ENCODE measurements around the gene PHF21A. TPM values are rescaled to one million over a fixed set of nuclear protein-coding genes. Genes with fewer than 3 reads are reported as not detected.

Gene PHF21A
- total RNA-seq, 4 donors from 2014 or later: 16.1 to 73.0 (median 22.1) TPM

DNA sequence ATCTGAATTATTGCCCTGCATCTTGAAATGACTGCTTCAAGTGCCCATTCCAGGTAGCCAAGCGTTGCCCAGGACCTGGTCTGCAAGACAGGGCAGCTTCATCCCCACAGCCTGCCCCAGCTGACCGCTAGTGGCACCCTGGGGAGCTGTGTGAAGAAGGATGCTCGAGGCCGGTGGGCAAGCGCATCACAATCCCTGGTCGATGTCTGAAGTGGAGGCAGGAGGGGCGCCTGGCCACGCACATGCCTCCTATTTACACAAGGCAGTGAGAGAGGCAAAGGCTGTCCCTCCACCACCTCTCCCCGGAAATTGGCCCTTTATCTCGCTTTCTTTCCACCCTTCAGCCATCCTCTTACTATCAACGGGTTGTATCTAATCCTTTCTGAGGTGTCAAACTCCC is 28.1 kb upstream of the PHF21A start:
- ATAC-seq (ENCODE audit: low FRiP score): no peak
- TF ChIP-seq, protein P1, sequence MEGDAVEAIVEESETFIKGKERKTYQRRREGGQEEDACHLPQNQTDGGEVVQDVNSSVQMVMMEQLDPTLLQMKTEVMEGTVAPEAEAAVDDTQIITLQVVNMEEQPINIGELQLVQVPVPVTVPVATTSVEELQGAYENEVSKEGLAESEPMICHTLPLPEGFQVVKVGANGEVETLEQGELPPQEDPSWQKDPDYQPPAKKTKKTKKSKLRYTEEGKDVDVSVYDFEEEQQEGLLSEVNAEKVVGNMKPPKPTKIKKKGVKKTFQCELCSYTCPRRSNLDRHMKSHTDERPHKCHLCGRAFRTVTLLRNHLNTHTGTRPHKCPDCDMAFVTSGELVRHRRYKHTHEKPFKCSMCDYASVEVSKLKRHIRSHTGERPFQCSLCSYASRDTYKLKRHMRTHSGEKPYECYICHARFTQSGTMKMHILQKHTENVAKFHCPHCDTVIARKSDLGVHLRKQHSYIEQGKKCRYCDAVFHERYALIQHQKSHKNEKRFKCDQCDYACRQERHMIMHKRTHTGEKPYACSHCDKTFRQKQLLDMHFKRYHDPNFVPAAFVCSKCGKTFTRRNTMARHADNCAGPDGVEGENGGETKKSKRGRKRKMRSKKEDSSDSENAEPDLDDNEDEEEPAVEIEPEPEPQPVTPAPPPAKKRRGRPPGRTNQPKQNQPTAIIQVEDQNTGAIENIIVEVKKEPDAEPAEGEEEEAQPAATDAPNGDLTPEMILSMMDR (IDR thresholded peaks at IDR 0.05): no peak
- DNase-seq (ENCODE audit: low spot score): no peak

DNA sequence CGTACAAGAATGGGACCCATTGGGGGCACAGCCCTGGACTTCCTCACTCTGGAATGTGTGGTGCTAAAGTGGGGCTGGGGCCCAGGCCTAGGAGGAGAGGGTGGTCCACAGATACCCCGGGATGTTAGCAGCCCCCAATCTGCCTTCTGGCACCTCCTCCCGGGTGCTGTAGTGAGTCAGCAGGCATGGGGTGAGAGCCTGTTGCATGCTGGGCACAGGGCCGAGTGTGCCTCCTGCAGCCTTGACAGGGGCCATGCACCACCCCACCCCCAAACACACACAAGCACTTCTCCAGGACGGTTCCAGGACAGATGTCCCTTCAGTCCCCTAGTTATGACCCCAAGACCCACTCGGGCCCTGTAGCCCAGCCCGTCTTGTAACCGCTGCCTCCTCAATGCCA is 23.5 kb upstream of the PHF21A start:
- no peak for ATAC-seq (ENCODE audit: low FRiP score)

DNA sequence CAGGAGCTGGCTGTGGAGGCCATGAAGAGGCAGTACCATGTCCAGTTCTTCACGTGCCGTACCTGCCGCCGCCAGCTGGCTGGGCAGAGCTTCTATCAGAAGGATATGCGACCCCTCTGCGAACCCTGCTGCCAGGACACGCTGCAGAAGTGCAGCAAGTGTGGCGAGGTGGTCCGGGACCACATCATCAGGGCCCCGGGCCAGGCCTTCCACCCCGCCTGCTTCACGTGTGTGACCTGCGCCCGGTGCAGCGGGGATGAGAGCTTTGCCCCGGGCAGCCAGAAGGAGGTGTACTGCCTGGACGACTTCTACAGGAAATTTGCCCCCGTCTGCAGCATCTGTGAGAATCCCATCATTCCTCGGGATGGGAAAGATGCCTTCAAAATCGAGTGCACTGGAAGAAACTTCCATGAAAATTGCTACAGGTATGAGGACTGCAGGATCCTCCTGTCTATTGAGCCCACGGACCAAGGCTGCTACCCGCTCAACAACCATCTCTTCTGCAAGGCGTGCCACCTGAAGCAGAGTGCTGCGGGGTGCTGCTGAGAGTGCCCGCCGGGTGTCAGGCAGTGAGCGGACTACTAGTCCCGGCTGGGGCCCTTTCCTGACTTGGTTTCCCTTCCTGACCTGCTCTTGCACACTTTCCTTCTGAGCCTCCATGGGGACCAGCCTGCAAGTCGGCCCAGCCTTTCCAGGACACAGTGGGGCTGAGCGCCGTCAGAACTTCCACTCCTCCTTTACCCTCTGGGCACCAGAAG is 22.0 kb upstream of the PHF21A start:
- TF ChIP-seq, protein P1 (IDR thresholded peaks at IDR 0.05): no peak
- DNase-seq (ENCODE audit: low spot score) (no peak), ATAC-seq (ENCODE audit: low FRiP score) (no peak)

More for the DNA sequence above, 23.5 kb upstream of the PHF21A start:
- DNase-seq (ENCODE audit: low spot score): no peak
- TF ChIP-seq, protein P1 (IDR thresholded peaks at IDR 0.05): no peak

DNA sequence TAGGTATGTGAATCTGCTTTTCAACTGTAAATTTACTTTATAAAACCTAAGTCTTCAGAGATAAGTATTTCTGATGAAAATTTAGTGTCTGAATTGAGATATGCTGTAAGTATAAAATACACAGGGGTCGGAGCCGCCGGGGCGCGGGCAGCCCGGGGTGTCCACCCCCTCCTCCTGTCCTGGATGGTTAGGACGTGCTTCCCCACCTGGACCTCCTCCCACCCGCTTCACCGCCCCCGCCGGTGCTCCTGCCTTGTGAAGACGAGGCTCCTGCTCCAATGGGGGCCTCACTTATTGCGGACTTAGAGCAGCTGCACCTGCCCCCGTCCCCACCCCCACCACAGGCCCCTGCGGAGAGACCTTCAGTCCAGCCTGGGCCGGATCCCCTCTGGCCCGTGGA is 21.3 kb upstream of the PHF21A start:
- DNase-seq (ENCODE audit: low spot score) (no peak), ATAC-seq (ENCODE audit: low FRiP score) (no peak)
- TF ChIP-seq, protein P1 (IDR thresholded peaks at IDR 0.05): no peak

DNA sequence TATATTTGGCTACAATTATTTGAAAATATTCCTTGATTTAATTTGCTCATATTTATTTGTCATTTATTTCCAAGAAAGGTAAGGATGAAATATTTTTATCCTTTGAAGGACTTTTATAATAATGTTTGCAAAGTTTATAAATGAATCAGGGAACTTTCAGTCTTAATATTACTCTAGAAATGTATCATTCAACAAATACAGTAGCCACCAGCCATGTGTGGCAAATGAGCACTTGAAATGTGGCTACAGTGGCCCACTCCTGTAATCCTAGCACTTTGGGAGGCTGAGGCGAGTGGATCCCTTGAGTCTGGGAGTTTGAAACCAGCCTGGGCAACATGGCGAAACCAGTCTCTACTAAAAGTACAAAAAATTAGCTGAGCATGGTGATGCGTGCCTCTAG is 20.3 kb upstream of the PHF21A start:
- DNase-seq (ENCODE audit: low spot score): no peak
- no peak for ATAC-seq (ENCODE audit: low FRiP score)
- TF ChIP-seq, protein P1 (IDR thresholded peaks at IDR 0.05): no peak

DNA sequence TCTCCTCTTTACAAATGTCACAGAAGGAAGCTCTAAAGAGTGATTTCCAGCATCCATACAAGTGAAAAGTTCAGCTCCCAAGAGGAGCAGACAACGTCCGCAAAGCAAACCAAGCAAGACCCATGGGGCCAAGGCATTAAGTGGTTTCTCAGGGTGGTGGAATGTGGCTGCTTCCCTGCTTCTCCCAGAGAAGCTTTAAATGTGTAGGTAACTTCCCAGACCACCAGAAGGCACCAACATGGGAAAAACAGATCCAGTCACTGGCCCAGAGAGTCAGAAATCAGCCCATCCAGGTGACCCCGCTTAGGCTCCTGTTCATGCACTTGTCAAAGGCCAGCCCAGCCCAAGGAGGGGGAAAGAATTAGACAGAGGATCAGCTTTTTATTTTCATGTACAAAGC is 13.3 kb upstream of the PHF21A start:
- TF ChIP-seq, protein P1 (IDR thresholded peaks at IDR 0.05): no peak
- ATAC-seq (ENCODE audit: low FRiP score) (no peak), DNase-seq (ENCODE audit: low spot score) (no peak)

DNA sequence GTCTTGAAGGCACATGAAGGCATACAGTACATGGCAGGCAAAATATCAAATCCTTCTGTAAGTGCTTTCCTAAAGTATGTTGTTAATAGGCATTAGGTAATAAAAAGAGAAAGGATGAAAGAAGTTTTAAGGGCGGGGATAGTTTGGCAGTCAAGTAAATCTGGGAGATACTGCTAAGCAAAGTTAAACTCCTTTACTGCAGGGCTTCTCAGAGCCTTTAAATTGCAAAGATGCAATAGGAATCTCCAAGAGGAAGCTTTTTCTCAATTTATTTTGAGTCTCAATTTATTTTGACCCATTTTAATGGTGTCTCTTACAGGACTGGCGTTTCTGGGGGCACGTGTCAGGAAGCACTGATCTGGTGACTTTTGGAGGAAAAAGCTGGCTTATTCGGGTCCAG is 12.8 kb upstream of the PHF21A start:
- no peak for DNase-seq (ENCODE audit: low spot score)
- TF ChIP-seq, protein P1 (IDR thresholded peaks at IDR 0.05): no peak
- no peak for ATAC-seq (ENCODE audit: low FRiP score)
